HCT116 (cell line): ENCODE measurements around the gene KLF11. TPM values are rescaled to one million over a fixed set of nuclear protein-coding genes. Genes with fewer than 3 reads are reported as not detected.

Source experiments
- ATAC-seq: fragments of 200-7000 bp; cut with Tn5 transposase; 2 replicates; pipeline ENCODE4 v1.9.1; 2020; ENCODE audit warnings: mild to moderate bottlenecking, moderate library complexity
- BruUV-seq: library from RNA; stranded (reverse); fragments of 400-500 nt; replicated peaks from 2 replicates; lab custom pipeline; 2021; lab: Mats Ljungman, UMichigan
- CTCF ChIA-PET: fragments of 300-600 bp; sonication (Branson Sonifier 250); formaldehyde crosslinking; loops from one replicate; lab custom pipeline; 2021; ENCODE audit warnings: antibody characterized with exemption; lab: Charles Lee
- POLR2A ChIA-PET: fragments of 300-600, 350-600 bp; sonication (Branson Sonifier 250); formaldehyde crosslinking; loops from one replicate; lab custom pipeline; 2021; ENCODE audit warnings: antibody characterized with exemption; lab: Charles Lee
- RAD21 ChIA-PET, 2 experiments: fragments of 300-600 bp; sonication (Branson Sonifier 250); formaldehyde crosslinking; loops; one replicate each; lab custom pipeline; 2023; ENCODE audit warnings: low total read pairs in 2 of 2; ENCODE audit not compliant: uncharacterized antibody in 2 of 2, unreplicated experiment in 2 of 2, low non-redundant PET in 1 of 2; lab: Charles Lee
- DNase-seq: peaks from one replicate; pipeline ENCODE4 v3.0.0-alpha.2; 2010; ENCODE audit warnings: low read depth, low spot score
- H2AFZ ChIP-seq: fragments of 200-600 bp; shearing (Covaris generic), sonication (generic); 2 replicates; pipeline ENCODE4 v1.6.1; 2017; ENCODE audit warnings: low read depth, mixed run types, mixed read lengths, antibody characterized with exemption, low read length; ENCODE audit not compliant: poor library complexity, severe bottlenecking
- H3K27ac ChIP-seq: 2 replicates; pipeline ENCODE4 v1.5.1; 2012; ENCODE audit warnings: low read depth, low read length
- H3K27me3 ChIP-seq: fragments of 200-600 bp; sonication (generic); 2 replicates; pipeline ENCODE4 v1.6.1; 2016; ENCODE audit warnings: mixed run types, low read length, mixed read lengths; ENCODE audit not compliant: insufficient read depth
- H3K36me3 ChIP-seq, 2 experiments: fragments of 200-500 bp in 1 of 2; fragments of 200-600 bp in 1 of 2; sonication (Bioruptor generic) in 1 of 2; sonication (generic) in 1 of 2; 2 replicates each; pipeline versions ENCODE4 v1.5.1 to v1.6.1; 2014 to 2016; ENCODE audit warnings: low read length in 2 of 2, inconsistent platforms in 1 of 2, mixed read lengths in 1 of 2, mixed run types in 1 of 2; ENCODE audit not compliant: insufficient read depth in 2 of 2, control insufficient read depth in 1 of 2
- H3K4me1 ChIP-seq, 2 experiments: fragments of 200-600 bp in 1 of 2; sonication (generic) in 1 of 2; 2 replicates each; pipeline versions ENCODE4 v1.5.1 to v1.6.1; 2012 to 2017; ENCODE audit warnings: low read length in 2 of 2, inconsistent platforms in 1 of 2, mild to moderate bottlenecking in 1 of 2, mixed read lengths in 1 of 2, mixed run types in 1 of 2, moderate library complexity in 1 of 2; ENCODE audit not compliant: insufficient read depth in 2 of 2, control insufficient read depth in 1 of 2
- H3K4me2 ChIP-seq: fragments of 200-600 bp; sonication (generic); 2 replicates; pipeline ENCODE4 v1.6.1; 2017; ENCODE audit warnings: mixed run types, low read length, mixed read lengths
- H3K4me3 ChIP-seq, 2 experiments: fragments of 200-600 bp in 1 of 2; sonication (generic) in 1 of 2; replicated peaks in 1 of 2; 2 replicates each; pipeline ENCODE4 v1.5.1; 2011 to 2016; ENCODE audit warnings: low read length in 2 of 2, control low read depth in 1 of 2, low read depth in 1 of 2, mild to moderate bottlenecking in 1 of 2, mixed read lengths in 1 of 2, mixed run types in 1 of 2
- H3K79me2 ChIP-seq: fragments of 200-600 bp; sonication (generic); 2 replicates; pipeline ENCODE4 v1.6.1; 2017; ENCODE audit warnings: mild to moderate bottlenecking, mixed run types, low read length, moderate library complexity, mixed read lengths; ENCODE audit not compliant: insufficient read depth
- H3K9ac ChIP-seq: fragments of 200-600 bp; sonication (generic); 2 replicates; pipeline ENCODE4 v1.6.1; 2016; ENCODE audit warnings: low read length, mixed read lengths
- H3K9me2 ChIP-seq: fragments of 200-600 bp; sonication (generic), shearing (Covaris generic); 2 replicates; pipeline ENCODE4 v1.6.1; 2017; ENCODE audit warnings: mixed run types, mild to moderate bottlenecking, moderate library complexity; ENCODE audit not compliant: insufficient read depth
- H3K9me3 ChIP-seq, 2 experiments: fragments of 200-500 bp in 1 of 2; fragments of 200-600 bp in 1 of 2; sonication (Bioruptor generic) in 1 of 2; sonication (generic) in 1 of 2; 2 replicates each; pipeline ENCODE4 v1.6.1; 2014 to 2017; ENCODE audit warnings: low read length in 2 of 2, mixed read lengths in 2 of 2, inconsistent platforms in 1 of 2, low read depth in 1 of 2, mild to moderate bottlenecking in 1 of 2, mixed run types in 1 of 2, moderate library complexity in 1 of 2; ENCODE audit not compliant: control insufficient read depth in 1 of 2, insufficient read depth in 1 of 2
- H4K20me1 ChIP-seq: fragments of 200-600 bp; sonication (generic), shearing (Covaris generic); 2 replicates; pipeline ENCODE4 v1.6.1; 2017; ENCODE audit warnings: mixed run types, mild to moderate bottlenecking, moderate library complexity; ENCODE audit not compliant: insufficient read depth
- CBX3 ChIP-seq: IDR thresholded peaks from 2 replicates; pipeline ENCODE4 v1.6.1; 2012; ENCODE audit warnings: low read depth
- EGR1 ChIP-seq: IDR thresholded peaks from 2 replicates; pipeline ENCODE4 v1.6.1; 2012; ENCODE audit warnings: low read depth
- ELF1 ChIP-seq: IDR thresholded peaks from 2 replicates; pipeline ENCODE4 v1.6.1; 2012; ENCODE audit warnings: low read depth, borderline replicate concordance
- EZH2 ChIP-seq: fragments of 200-600 bp; sonication (generic); IDR thresholded peaks from 2 replicates; pipeline ENCODE4 v1.6.1; 2017; ENCODE audit warnings: antibody characterized with exemption, mixed run types
- JUND ChIP-seq: IDR thresholded peaks from 2 replicates; pipeline ENCODE4 v1.6.1; 2012
- POLR2AphosphoS5 ChIP-seq: IDR thresholded peaks from 2 replicates; pipeline ENCODE4 v1.6.1; 2011; ENCODE audit warnings: mild to moderate bottlenecking, low read depth, low read length, moderate library complexity
- RAD21 ChIP-seq: IDR thresholded peaks from 2 replicates; pipeline ENCODE4 v1.6.1; 2012; ENCODE audit warnings: low read depth, mild to moderate bottlenecking
- SIN3A ChIP-seq: IDR thresholded peaks from 2 replicates; pipeline ENCODE4 v1.6.1; 2012; ENCODE audit warnings: low read depth
- SP1 ChIP-seq: IDR thresholded peaks from 2 replicates; pipeline ENCODE4 v1.6.1; 2012; ENCODE audit warnings: low read depth
- SRF ChIP-seq: IDR thresholded peaks from 2 replicates; pipeline ENCODE4 v1.6.1; 2012; ENCODE audit warnings: low read depth
- ZFX ChIP-seq: fragments of 450-650 bp; IDR thresholded peaks from 2 replicates; pipeline ENCODE4 v1.6.1; 2017
- ZNF274 ChIP-seq: fragments of 200-500 bp; sonication (Bioruptor generic); IDR thresholded peaks from 2 replicates; pipeline ENCODE4 v1.6.1; 2014; ENCODE audit warnings: mild to moderate bottlenecking, low read depth, low read length, inconsistent platforms
- intact Hi-C: fragments of 100-400 bp; cut with micrococcal nuclease; formaldehyde crosslinking; loops from 2 replicates; pipeline ENCODE4 v1.10.0; 2022
- total RNA-seq: library from RNA; stranded (reverse); gene quantifications from one replicate; pipeline ENCODE4 v1.2.1, GENCODE V29; 2021; ENCODE audit not compliant: unreplicated experiment
- TF ChIP-seq, protein P1 (sequence below): IDR thresholded peaks from 2 replicates; pipeline ENCODE4 v1.6.1; 2012
- TF ChIP-seq, protein P2 (sequence below): IDR thresholded peaks from 2 replicates; pipeline ENCODE4 v1.6.1; 2011; ENCODE audit warnings: mild to moderate bottlenecking, low read length, moderate library complexity; ENCODE audit not compliant: insufficient replicate concordance; ENCODE audit errors: extremely low read depth
- TF ChIP-seq, protein P3 (sequence below): IDR thresholded peaks from 2 replicates; pipeline ENCODE4 v1.6.1; 2012; ENCODE audit warnings: low read depth
- TF ChIP-seq, protein P4 (sequence below), 3 experiments: fragments of 200-600 bp in 1 of 3; sonication (generic) in 1 of 3; IDR thresholded peaks in 2 of 3; conservative IDR thresholded peaks in 1 of 3; 2 replicates each; pipeline ENCODE4 v1.5.1; 2012 to 2017; ENCODE audit warnings: low read depth in 2 of 3, low read length in 2 of 3, antibody characterized with exemption in 1 of 3, borderline replicate concordance in 1 of 3, control low read depth in 1 of 3, mild to moderate bottlenecking in 1 of 3, mixed read lengths in 1 of 3, mixed run types in 1 of 3, moderate library complexity in 1 of 3; ENCODE audit not compliant: insufficient read depth in 1 of 3

The KLF11 gene
- total RNA-seq, 1 experiment from 2014 or later: 9.0 TPM

DNA sequence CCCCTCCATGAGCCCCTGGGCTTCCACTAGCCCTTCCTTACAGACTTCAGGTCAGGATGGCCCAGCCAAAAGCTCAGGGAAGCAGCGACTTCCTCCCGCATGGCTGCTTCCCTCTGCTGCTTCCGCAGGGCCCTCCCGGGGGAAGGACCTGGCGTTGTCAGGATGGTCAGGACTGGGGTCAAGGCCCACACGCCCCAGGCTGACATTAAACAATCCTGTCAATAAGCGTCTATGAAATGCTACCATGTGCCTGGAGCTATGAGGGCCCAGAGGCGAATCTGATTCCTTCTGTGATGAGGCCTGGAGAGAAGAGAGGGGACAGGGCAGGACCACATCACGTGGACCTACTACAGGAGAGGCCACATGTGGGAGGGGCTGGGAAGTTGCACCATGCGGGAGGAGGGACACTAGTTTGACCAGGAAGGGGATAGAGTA lies 19.6 kb downstream of the KLF11 start:
- Histone ChIP-seq H3K27ac (no peak overlapping the region), H3K27me3 (no peaks in the 10 kb centered on the region), H3K36me3 (no peaks in the 10 kb centered on the region), H3K9me3 (no peaks in the 10 kb centered on the region), H3K9ac (no peak overlapping the region), H3K4me2 (no peak overlapping the region), H3K4me1 (peaks cover 2% of the 10 kb centered on the region in 2 experiments), H2AFZ (no peak overlapping the region), H3K4me3 (no peak overlapping the region), H4K20me1 (no peaks in the 10 kb centered on the region), H3K79me2 (no peaks in the 10 kb centered on the region), H3K9me2 (no peaks in the 10 kb centered on the region)
- intact Hi-C loops: no loop called here
- no peak for DNase-seq
- BruUV-seq: no TSS peak
- no peak for ATAC-seq
- ChIA-PET CTCF (no interaction called here), POLR2A (no interaction called here), RAD21 (no interaction called here)
- TF ChIP-seq ELF1: no peak
- no peak for TF ChIP-seq RAD21
- TF ChIP-seq, protein P1, sequence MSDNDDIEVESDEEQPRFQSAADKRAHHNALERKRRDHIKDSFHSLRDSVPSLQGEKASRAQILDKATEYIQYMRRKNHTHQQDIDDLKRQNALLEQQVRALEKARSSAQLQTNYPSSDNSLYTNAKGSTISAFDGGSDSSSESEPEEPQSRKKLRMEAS: no peak
- TF ChIP-seq, protein P2, sequence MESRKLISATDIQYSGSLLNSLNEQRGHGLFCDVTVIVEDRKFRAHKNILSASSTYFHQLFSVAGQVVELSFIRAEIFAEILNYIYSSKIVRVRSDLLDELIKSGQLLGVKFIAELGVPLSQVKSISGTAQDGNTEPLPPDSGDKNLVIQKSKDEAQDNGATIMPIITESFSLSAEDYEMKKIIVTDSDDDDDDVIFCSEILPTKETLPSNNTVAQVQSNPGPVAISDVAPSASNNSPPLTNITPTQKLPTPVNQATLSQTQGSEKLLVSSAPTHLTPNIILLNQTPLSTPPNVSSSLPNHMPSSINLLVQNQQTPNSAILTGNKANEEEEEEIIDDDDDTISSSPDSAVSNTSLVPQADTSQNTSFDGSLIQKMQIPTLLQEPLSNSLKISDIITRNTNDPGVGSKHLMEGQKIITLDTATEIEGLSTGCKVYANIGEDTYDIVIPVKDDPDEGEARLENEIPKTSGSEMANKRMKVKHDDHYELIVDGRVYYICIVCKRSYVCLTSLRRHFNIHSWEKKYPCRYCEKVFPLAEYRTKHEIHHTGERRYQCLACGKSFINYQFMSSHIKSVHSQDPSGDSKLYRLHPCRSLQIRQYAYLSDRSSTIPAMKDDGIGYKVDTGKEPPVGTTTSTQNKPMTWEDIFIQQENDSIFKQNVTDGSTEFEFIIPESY: no peak
- no peak for TF ChIP-seq EZH2
- no peak for TF ChIP-seq SRF
- TF ChIP-seq, protein P3, sequence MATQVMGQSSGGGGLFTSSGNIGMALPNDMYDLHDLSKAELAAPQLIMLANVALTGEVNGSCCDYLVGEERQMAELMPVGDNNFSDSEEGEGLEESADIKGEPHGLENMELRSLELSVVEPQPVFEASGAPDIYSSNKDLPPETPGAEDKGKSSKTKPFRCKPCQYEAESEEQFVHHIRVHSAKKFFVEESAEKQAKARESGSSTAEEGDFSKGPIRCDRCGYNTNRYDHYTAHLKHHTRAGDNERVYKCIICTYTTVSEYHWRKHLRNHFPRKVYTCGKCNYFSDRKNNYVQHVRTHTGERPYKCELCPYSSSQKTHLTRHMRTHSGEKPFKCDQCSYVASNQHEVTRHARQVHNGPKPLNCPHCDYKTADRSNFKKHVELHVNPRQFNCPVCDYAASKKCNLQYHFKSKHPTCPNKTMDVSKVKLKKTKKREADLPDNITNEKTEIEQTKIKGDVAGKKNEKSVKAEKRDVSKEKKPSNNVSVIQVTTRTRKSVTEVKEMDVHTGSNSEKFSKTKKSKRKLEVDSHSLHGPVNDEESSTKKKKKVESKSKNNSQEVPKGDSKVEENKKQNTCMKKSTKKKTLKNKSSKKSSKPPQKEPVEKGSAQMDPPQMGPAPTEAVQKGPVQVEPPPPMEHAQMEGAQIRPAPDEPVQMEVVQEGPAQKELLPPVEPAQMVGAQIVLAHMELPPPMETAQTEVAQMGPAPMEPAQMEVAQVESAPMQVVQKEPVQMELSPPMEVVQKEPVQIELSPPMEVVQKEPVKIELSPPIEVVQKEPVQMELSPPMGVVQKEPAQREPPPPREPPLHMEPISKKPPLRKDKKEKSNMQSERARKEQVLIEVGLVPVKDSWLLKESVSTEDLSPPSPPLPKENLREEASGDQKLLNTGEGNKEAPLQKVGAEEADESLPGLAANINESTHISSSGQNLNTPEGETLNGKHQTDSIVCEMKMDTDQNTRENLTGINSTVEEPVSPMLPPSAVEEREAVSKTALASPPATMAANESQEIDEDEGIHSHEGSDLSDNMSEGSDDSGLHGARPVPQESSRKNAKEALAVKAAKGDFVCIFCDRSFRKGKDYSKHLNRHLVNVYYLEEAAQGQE: no peak
- TF ChIP-seq POLR2AphosphoS5: no peak
- TF ChIP-seq EGR1: no peak
- no peak for TF ChIP-seq ZFX
- TF ChIP-seq, protein P4, sequence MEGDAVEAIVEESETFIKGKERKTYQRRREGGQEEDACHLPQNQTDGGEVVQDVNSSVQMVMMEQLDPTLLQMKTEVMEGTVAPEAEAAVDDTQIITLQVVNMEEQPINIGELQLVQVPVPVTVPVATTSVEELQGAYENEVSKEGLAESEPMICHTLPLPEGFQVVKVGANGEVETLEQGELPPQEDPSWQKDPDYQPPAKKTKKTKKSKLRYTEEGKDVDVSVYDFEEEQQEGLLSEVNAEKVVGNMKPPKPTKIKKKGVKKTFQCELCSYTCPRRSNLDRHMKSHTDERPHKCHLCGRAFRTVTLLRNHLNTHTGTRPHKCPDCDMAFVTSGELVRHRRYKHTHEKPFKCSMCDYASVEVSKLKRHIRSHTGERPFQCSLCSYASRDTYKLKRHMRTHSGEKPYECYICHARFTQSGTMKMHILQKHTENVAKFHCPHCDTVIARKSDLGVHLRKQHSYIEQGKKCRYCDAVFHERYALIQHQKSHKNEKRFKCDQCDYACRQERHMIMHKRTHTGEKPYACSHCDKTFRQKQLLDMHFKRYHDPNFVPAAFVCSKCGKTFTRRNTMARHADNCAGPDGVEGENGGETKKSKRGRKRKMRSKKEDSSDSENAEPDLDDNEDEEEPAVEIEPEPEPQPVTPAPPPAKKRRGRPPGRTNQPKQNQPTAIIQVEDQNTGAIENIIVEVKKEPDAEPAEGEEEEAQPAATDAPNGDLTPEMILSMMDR (IDR thresholded peaks at IDR 0.05 in 2 of 3, conservative IDR thresholded peaks at IDR 0.05 in 1 of 3; ENCODE audit: borderline replicate concordance in 1 of 3, insufficient read depth in 1 of 3, low read depth in 2 of 3, low read length in 2 of 3): no peak
- no peak for TF ChIP-seq ZNF274
- TF ChIP-seq SIN3A: no peak
- TF ChIP-seq JUND: no peak
- no peak for TF ChIP-seq SP1
- TF ChIP-seq CBX3: no peak
